Measurements from ENCODE around the gene FASTKD3.

DNA sequence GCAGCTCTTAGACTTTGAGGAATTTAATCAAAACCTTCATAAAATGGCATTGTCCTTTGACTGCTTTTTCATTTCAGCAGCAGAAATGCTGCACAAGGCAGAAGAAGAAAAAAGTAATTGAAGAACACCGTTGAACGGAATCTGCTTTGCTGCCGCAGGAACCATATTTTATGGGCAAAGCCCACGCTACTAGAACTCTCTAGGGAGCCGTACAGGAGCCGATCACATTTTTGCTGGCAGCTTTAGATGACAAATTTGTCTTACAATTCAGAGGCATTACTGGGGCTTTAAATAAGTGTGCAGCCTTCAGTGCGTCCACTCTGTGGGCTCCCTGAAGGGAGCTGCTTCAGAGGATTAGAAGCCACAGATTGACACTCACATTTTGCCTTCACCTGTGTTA lies 23.3 kb downstream of the FASTKD3 start:
- TF ChIP-seq EZH2 (IDR thresholded peaks at IDR 0.05; ENCODE audit: borderline replicate concordance, control insufficient read depth, low read depth, low read length) (no peak), POLR2AphosphoS5 (IDR thresholded peaks at IDR 0.05; ENCODE audit: low read length) (no peak), POLR2A (IDR thresholded peaks at IDR 0.05; ENCODE audit: low read depth, low read length) (no peak), TAF1 (IDR thresholded peaks at IDR 0.05; ENCODE audit: borderline replicate concordance, low read depth, low read length) (no peak), CREB1 (IDR thresholded peaks at IDR 0.05; ENCODE audit: low read depth) (no peak), ATF7 (IDR thresholded peaks at IDR 0.05; ENCODE audit: low read depth) (no peak), RAD21 (IDR thresholded peaks at IDR 0.05; ENCODE audit: insufficient read depth, low read depth, low read length) (no peak), MTA3 (IDR thresholded peaks at IDR 0.05; ENCODE audit: borderline replicate concordance, low read length) (no peak), CBX3 (IDR thresholded peaks at IDR 0.05; ENCODE audit: borderline replicate concordance, low read depth) (no peak)
- TF ChIP-seq, protein P1, sequence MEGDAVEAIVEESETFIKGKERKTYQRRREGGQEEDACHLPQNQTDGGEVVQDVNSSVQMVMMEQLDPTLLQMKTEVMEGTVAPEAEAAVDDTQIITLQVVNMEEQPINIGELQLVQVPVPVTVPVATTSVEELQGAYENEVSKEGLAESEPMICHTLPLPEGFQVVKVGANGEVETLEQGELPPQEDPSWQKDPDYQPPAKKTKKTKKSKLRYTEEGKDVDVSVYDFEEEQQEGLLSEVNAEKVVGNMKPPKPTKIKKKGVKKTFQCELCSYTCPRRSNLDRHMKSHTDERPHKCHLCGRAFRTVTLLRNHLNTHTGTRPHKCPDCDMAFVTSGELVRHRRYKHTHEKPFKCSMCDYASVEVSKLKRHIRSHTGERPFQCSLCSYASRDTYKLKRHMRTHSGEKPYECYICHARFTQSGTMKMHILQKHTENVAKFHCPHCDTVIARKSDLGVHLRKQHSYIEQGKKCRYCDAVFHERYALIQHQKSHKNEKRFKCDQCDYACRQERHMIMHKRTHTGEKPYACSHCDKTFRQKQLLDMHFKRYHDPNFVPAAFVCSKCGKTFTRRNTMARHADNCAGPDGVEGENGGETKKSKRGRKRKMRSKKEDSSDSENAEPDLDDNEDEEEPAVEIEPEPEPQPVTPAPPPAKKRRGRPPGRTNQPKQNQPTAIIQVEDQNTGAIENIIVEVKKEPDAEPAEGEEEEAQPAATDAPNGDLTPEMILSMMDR (IDR thresholded peaks at IDR 0.05 in 2 of 3, conservative IDR thresholded peaks at IDR 0.05 in 1 of 3; ENCODE audit: control insufficient read depth in 2 of 3, extremely low read depth in 1 of 3, insufficient read depth in 1 of 3, low read depth in 3 of 3, low read length in 3 of 3): no peak
- TF ChIP-seq, protein P2, sequence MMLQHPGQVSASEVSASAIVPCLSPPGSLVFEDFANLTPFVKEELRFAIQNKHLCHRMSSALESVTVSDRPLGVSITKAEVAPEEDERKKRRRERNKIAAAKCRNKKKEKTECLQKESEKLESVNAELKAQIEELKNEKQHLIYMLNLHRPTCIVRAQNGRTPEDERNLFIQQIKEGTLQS (IDR thresholded peaks at IDR 0.05; ENCODE audit: borderline replicate concordance, extremely low read depth, low read depth, low read length): no peak
- TF ChIP-seq, protein P3, sequence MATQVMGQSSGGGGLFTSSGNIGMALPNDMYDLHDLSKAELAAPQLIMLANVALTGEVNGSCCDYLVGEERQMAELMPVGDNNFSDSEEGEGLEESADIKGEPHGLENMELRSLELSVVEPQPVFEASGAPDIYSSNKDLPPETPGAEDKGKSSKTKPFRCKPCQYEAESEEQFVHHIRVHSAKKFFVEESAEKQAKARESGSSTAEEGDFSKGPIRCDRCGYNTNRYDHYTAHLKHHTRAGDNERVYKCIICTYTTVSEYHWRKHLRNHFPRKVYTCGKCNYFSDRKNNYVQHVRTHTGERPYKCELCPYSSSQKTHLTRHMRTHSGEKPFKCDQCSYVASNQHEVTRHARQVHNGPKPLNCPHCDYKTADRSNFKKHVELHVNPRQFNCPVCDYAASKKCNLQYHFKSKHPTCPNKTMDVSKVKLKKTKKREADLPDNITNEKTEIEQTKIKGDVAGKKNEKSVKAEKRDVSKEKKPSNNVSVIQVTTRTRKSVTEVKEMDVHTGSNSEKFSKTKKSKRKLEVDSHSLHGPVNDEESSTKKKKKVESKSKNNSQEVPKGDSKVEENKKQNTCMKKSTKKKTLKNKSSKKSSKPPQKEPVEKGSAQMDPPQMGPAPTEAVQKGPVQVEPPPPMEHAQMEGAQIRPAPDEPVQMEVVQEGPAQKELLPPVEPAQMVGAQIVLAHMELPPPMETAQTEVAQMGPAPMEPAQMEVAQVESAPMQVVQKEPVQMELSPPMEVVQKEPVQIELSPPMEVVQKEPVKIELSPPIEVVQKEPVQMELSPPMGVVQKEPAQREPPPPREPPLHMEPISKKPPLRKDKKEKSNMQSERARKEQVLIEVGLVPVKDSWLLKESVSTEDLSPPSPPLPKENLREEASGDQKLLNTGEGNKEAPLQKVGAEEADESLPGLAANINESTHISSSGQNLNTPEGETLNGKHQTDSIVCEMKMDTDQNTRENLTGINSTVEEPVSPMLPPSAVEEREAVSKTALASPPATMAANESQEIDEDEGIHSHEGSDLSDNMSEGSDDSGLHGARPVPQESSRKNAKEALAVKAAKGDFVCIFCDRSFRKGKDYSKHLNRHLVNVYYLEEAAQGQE (IDR thresholded peaks at IDR 0.05; ENCODE audit: low read depth, low read length): no peak
- TF ChIP-seq, protein P4, sequence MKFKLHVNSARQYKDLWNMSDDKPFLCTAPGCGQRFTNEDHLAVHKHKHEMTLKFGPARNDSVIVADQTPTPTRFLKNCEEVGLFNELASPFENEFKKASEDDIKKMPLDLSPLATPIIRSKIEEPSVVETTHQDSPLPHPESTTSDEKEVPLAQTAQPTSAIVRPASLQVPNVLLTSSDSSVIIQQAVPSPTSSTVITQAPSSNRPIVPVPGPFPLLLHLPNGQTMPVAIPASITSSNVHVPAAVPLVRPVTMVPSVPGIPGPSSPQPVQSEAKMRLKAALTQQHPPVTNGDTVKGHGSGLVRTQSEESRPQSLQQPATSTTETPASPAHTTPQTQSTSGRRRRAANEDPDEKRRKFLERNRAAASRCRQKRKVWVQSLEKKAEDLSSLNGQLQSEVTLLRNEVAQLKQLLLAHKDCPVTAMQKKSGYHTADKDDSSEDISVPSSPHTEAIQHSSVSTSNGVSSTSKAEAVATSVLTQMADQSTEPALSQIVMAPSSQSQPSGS (IDR thresholded peaks at IDR 0.05; ENCODE audit: low read length): no peak
